ENCODE measurements around the gene MAMDC4. TPM values are rescaled to one million over a fixed set of nuclear protein-coding genes. Genes with fewer than 3 reads are reported as not detected.

MAMDC4 gene
- total RNA-seq, 2 experiments from 2014 or later = 15.9 to 16.1 TPM

DNA sequence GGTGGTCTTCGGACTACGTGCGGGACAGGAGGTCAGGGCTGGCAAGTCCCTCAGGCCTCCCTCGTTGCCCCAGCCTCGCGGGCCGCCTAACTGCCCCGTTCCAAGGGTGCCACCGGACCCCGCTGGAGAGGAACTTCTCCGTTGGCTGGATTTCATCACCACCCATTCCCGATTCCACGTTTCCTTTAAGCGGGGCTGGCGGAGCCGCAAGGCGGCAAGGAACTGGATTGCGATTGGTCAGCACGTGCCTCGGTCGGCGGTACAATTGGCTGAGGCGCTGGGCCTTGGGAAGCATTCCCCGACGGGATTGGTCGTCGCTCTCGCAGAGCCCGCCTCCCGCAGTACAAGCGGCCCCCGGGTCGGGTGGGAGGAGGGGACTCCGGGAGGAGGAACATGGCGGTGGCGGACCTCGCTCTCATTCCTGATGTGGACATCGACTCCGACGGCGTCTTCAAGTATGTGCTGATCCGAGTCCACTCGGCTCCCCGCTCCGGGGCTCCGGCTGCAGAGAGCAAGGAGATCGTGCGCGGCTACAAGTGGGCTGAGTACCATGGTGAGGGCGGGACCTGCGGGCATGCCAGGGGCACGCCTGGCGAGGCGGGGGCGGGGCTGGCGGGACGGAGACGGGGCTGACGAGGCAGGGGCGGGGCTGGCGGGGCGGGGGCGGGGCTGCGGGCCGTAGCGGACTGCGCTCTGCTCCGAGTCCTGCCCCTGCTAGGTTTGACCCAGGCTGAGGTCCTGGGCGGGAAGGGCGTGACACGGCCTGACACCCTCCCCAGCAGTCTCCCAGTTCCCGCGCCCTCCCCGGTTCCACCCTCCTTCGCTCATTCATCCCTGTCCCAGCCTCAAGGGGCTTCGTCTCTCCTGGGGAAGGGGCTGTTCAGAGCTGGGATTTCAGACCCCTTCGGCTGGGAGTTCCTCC is 2.8 kb upstream of the MAMDC4 start, which contains the start of gene PHPT1:
PHPT1 (plus strand) TSS at position 372 of the 922 bp plus-strand sequence; CDS start at position 394, 22 bp downstream.
- no peaks in the 10 kb centered on the region for H3K9me3 Mint-ChIP-seq
- intact Hi-C loops (cut with micrococcal nuclease) = loop anchor here (1.0 to 2.0 kb wide), 7 partner anchors 17 to 366 kb away; partner anchors contain the start of genes EDF1, RABL6, SEC16A and TMEM141
- CTCF ChIA-PET = no interaction called here
- peak within 1 kb of the TSS; percentile 95 for H3K27ac Mint-ChIP-seq
- H3K4me1 Mint-ChIP-seq (ENCODE audit: low read depth) = peaks cover 14% of the 10 kb centered on the region
- peaks cover 2% of the 10 kb centered on the region for H3K36me3 Mint-ChIP-seq (ENCODE audit: low read depth)
- H3K27me3 Mint-ChIP-seq (ENCODE audit: low read depth) = peaks cover 18% of the 10 kb centered on the region
- peak within 1 kb of the TSS; percentile 93 for H3K4me3 Mint-ChIP-seq
- peak; percentile 99 for DNase-seq

DNA sequence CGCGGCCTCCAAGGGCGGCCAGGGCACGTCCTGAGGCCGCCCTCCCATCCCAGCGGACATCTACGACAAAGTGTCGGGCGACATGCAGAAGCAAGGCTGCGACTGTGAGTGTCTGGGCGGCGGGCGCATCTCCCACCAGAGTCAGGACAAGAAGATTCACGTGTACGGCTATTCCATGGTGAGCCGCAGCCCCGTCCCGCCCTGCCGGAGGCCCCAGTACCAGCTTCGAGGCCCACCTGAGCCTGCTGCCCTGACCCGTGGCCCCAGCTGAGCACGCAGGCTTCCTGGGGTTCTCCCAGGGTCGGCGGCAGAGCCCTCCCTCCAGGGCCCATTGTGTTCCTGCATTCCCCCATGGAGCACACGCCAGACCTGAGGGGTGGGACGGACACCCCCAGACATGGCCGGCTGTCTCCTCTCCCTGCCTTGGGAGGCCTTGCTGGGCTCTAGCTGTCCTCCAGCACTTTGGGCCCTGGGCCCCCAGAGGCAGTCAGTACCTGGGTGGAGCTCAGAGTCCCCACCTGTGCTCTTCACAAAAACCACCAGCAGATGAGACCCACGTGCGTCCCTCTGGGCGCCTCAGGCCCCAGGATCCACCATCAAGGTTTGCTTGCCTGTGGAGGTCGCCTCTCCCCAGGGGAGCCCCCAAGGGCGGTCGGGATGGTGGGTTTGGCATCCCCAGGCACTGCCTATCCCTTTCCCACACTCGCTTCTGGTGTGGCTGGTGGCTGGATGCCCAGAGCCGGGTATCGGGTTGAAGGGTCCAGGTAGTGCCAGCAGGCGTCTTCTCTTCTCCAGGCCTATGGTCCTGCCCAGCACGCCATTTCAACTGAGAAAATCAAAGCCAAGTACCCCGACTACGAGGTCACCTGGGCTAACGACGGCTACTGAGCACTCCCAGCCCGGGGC is 1.9 kb upstream of the MAMDC4 start:
- CTCF ChIA-PET = no interaction called here
- peak overlapping the region; percentile 74 for H3K27ac Mint-ChIP-seq
- H3K36me3 Mint-ChIP-seq (ENCODE audit: low read depth) = peaks cover 2% of the 10 kb centered on the region
- H3K4me1 Mint-ChIP-seq (ENCODE audit: low read depth) = peaks cover 13% of the 10 kb centered on the region
- no peaks in the 10 kb centered on the region for H3K9me3 Mint-ChIP-seq
- intact Hi-C loops (cut with micrococcal nuclease) = loop anchor here (1.0 to 2.0 kb wide), 7 partner anchors 16 to 367 kb away; partner anchors contain the start of genes EDF1, RABL6, SEC16A and TMEM141
- peaks cover 17% of the 10 kb centered on the region for H3K27me3 Mint-ChIP-seq (ENCODE audit: low read depth)
- H3K4me3 Mint-ChIP-seq = peak overlapping the region; percentile 93
- no peak for DNase-seq

DNA sequence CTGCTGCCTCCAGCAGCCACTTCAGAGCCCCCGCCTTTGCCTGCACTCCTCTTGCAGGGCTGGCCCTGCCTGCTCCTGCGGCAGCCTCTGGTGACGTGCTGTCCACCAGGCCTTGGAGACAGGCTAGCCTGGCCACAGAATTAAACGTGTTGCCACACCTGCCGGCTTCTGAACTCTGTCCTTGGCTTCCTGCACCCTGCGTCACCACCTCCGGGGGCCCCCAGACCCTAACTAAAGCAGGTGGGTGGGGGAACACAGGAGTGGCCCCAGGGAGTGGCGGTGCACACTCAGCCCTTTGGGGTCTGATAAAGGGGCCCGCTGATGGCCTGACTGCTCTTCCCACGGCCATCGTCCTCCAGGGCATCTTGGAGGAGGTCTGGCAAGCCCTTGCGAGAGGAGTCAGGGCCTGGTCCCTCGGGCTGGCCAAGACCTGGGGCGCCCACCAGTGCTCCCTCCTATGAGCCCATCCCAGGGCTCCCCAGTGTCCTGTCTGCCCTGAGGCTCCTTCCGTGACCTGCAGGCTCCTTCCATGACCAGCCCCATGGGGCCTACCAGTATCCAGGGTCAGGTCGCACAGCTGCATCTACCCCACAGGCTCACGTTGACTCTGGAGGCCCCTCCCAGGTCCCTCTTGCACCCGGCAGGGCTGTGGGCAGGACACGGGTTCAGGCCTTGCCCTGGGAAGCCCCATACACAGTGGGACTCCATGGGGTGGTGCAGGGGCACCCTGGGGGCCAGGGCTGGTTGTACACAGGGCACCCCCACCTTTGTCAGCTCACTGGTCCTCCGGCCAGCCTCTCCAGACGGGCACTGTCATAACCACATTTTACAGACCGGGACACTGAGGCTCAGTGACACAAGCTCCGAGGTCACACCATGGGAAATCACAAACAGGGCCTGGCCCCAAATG is 1.0 kb upstream of the MAMDC4 start:
- Mint-ChIP-seq H3K27me3 (ENCODE audit: low read depth) (peaks cover 13% of the 10 kb centered on the region), H3K4me3 (no peak overlapping the region)
- CTCF ChIA-PET = no interaction called here

DNA sequence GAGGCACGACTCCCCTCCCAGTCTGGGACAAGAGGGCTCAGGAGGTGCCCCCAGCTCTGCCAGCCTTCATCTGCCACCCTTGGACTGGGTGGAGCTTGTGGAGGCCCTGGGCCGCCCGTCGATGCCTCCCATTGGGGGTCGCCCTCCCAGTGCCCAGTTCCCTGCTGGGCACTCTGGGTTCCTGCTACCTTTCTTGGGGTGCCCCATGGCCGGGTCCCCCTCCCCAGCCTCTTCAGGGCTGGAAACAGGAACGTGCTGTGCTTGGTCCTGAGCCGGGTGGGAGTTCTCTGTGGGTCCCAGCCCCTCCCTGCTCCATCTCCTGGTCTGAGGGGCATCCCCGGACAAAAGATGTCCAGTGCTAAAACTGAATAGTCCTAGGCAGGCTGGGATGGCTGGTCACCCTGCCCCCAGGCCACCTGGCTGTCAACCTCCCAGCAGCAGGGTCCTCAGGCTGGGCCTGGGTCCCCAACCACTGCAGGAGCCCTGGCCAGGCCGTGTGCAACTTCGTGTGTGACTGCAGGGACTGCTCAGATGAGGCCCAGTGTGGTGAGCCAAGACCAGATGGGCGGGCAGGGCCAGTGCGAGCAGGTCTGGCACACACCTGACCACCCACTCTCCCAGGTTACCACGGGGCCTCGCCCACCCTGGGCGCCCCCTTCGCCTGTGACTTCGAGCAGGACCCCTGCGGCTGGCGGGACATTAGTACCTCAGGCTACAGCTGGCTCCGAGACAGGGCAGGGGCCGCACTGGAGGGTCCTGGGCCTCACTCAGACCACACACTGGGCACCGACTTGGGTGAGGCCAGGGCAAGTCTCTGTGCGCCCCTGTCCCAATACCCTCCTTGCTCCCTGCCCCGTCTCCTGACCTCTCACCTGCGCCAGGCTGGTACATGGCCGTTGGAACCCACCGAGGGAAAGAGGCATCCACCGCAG is 784 bp downstream of the MAMDC4 start:
- Mint-ChIP-seq H3K27ac (no peak overlapping the region), H3K4me1 (ENCODE audit: low read depth) (peaks cover 4% of the 10 kb centered on the region), H3K27me3 (ENCODE audit: low read depth) (peaks cover 1% of the 10 kb centered on the region), H3K4me3 (no peak overlapping the region), H3K9me3 (no peaks in the 10 kb centered on the region), H3K36me3 (ENCODE audit: low read depth) (peaks cover 2% of the 10 kb centered on the region)
- no peak for DNase-seq
- intact Hi-C loops (cut with micrococcal nuclease) = no loop called here
- CTCF ChIA-PET = no interaction called here

More for the DNA sequence above, 1.0 kb upstream of the MAMDC4 start:
- no peak for DNase-seq
- peaks cover 2% of the 10 kb centered on the region for H3K36me3 Mint-ChIP-seq (ENCODE audit: low read depth)
- H3K27ac Mint-ChIP-seq = no peak overlapping the region
- H3K4me1 Mint-ChIP-seq (ENCODE audit: low read depth) = peaks cover 11% of the 10 kb centered on the region
- intact Hi-C loops (cut with micrococcal nuclease) = no loop called here
- H3K9me3 Mint-ChIP-seq = no peaks in the 10 kb centered on the region

DNA sequence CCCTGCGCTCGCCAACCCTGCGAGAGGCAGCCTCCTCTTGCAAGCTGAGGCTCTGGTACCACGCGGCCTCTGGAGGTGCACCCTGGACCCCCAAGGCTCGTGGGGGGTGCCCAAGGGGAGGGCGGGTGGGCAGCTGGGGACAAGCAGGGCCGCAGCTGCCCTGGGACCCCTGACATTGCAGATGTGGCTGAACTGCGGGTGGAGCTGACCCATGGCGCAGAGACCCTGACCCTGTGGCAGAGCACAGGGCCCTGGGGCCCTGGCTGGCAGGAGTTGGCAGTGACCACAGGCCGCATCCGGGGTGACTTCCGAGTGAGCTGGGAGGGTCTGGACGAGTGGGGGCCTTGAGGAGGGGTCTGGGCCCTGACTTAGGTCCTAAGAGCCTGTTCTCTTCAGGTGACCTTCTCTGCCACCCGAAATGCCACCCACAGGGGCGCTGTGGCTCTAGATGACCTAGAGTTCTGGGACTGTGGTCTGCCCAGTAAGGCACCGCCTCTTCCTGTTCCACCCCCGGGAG is 1.5 kb downstream of the MAMDC4 start:
- H3K4me3 Mint-ChIP-seq = no peak overlapping the region
- intact Hi-C loops (cut with micrococcal nuclease) = no loop called here
- H3K27ac Mint-ChIP-seq = no peak overlapping the region
- no peaks in the 10 kb centered on the region for H3K9me3 Mint-ChIP-seq
- H3K36me3 Mint-ChIP-seq (ENCODE audit: low read depth) = peaks cover 2% of the 10 kb centered on the region
- CTCF ChIA-PET = no interaction called here
- H3K4me1 Mint-ChIP-seq (ENCODE audit: low read depth) = peaks cover 4% of the 10 kb centered on the region
- peak; percentile 5 for DNase-seq
- H3K27me3 Mint-ChIP-seq (ENCODE audit: low read depth) = no peaks in the 10 kb centered on the region

DNA sequence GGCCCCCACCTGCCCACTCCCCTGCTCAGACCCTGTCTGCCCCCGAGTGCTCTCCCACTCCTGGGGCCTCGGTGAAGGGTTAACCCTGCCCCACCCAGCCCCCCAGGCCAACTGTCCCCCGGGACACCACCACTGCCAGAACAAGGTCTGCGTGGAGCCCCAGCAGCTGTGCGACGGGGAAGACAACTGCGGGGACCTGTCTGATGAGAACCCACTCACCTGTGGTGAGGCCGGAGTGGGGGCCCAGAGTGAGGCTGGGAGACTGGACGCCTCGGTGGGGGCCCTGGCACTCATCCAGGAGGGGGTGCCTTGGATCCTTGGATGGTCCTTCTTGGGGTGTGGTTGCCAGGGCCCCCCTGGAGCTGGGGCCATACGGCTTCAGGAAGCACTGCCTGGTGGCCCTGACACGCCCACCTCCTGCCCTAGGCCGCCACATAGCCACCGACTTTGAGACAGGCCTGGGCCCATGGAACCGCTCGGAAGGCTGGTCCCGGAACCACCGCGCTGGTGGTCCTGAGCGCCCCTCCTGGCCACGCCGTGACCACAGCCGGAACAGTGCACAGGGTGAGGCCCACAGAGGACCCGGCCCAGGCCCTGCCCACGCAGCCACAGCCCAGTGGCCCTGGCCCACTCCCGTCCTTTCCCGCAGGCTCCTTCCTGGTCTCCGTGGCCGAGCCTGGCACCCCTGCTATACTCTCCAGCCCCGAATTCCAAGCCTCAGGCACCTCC is 2.1 kb downstream of the MAMDC4 start:
- Mint-ChIP-seq H3K4me1 (ENCODE audit: low read depth) (peaks cover 4% of the 10 kb centered on the region), H3K4me3 (no peak overlapping the region), H3K36me3 (ENCODE audit: low read depth) (peaks cover 2% of the 10 kb centered on the region), H3K27me3 (ENCODE audit: low read depth) (no peaks in the 10 kb centered on the region), H3K27ac (no peak overlapping the region), H3K9me3 (no peaks in the 10 kb centered on the region)
- CTCF ChIA-PET = no interaction called here
- intact Hi-C loops (cut with micrococcal nuclease) = no loop called here
- peak; percentile 3 for DNase-seq

DNA sequence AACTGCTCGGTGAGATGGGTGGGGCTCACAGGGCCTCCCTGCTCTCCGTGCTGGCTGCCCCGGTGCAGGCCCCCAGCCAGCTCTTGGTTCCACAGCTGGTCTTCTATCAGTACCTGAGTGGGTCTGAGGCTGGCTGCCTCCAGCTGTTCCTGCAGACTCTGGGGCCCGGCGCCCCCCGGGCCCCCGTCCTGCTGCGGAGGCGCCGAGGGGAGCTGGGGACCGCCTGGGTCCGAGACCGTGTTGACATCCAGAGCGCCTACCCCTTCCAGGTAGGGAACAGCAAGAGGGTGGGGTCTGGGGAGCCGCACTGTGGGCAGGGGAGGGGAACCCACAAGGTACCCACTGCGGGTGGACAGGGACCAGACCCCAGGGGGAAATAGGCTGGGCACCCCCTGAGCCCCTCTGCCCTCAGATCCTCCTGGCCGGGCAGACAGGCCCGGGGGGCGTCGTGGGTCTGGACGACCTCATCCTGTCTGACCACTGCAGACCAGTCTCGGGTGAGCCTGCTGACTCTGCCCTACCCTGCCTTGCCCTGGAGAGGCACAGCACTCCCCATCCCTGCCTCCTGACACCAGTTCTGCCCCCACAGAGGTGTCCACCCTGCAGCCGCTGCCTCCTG is 2.8 kb downstream of the MAMDC4 start:
- no peaks in the 10 kb centered on the region for H3K27me3 Mint-ChIP-seq (ENCODE audit: low read depth)
- H3K4me1 Mint-ChIP-seq (ENCODE audit: low read depth) = peaks cover 2% of the 10 kb centered on the region
- CTCF ChIA-PET = no interaction called here
- H3K36me3 Mint-ChIP-seq (ENCODE audit: low read depth) = peaks cover 2% of the 10 kb centered on the region
- no peak overlapping the region for H3K4me3 Mint-ChIP-seq
- intact Hi-C loops (cut with micrococcal nuclease) = no loop called here
- no peaks in the 10 kb centered on the region for H3K9me3 Mint-ChIP-seq
- H3K27ac Mint-ChIP-seq = no peak overlapping the region
- peak; percentile 3 for DNase-seq

DNA sequence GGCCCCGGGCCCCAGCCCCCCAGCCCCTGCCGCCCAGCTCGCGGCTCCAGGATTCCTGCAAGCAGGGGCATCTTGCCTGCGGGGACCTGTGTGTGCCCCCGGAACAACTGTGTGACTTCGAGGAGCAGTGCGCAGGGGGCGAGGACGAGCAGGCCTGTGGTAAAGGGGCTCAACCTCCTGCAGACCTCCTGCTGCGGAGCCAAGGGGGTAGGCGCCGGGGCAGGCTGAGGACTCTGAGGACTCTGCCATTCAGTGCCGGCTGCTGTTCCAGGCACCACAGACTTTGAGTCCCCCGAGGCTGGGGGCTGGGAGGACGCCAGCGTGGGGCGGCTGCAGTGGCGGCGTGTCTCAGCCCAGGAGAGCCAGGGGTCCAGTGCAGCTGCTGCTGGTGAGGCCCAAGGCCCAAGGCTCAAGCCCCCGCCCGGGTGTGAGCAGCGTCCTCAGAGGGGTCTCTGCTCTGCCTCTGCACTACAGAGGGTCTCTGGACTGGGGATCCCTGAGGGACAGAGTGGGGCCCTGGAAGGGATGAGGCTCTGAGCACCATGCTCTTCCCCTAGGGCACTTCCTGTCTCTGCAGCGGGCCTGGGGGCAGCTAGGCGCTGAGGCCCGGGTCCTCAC is 3.4 kb downstream of the MAMDC4 start:
- Mint-ChIP-seq H3K27me3 (ENCODE audit: low read depth) (no peaks in the 10 kb centered on the region), H3K36me3 (ENCODE audit: low read depth) (no peaks in the 10 kb centered on the region), H3K4me1 (ENCODE audit: low read depth) (no peaks in the 10 kb centered on the region), H3K4me3 (no peak overlapping the region), H3K27ac (no peak overlapping the region), H3K9me3 (no peaks in the 10 kb centered on the region)
- CTCF ChIA-PET = no interaction called here
- intact Hi-C loops (cut with micrococcal nuclease) = no loop called here
- DNase-seq = no peak

DNA sequence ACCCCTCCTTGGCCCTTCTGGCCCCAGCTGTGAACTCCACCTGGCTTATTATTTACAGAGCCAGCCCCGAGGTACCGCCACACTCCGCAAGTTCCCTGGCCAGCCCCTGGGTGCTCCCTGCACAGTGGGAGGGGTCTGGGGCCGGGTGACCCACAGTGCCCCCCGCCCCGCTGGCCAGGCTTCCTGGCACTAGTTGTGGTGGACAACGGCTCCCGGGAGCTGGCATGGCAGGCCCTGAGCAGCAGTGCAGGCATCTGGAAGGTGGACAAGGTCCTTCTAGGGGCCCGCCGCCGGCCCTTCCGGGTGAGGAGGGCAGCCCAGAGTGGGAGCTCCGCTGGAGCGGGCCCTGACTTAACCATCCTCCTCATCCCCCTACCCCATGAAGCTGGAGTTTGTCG is 3.9 kb downstream of the MAMDC4 start:
- no peaks in the 10 kb centered on the region for H3K9me3 Mint-ChIP-seq
- peak; percentile 3 for DNase-seq
- H3K36me3 Mint-ChIP-seq (ENCODE audit: low read depth) = no peaks in the 10 kb centered on the region
- no peak overlapping the region for H3K4me3 Mint-ChIP-seq
- no peaks in the 10 kb centered on the region for H3K4me1 Mint-ChIP-seq (ENCODE audit: low read depth)
- CTCF ChIA-PET = no interaction called here
- intact Hi-C loops (cut with micrococcal nuclease) = no loop called here
- no peak overlapping the region for H3K27ac Mint-ChIP-seq
- H3K27me3 Mint-ChIP-seq (ENCODE audit: low read depth) = no peaks in the 10 kb centered on the region

Data from activated naive CD4-positive, alpha-beta T cell treated with anti-CD3 and anti-CD28 coated beads for 36 hours (primary cell).